NCI-H2081 treated with DMSO at 0.1 percent for 48 hours (cell line): ENCODE measurements around the gene TNFAIP8L3.
"Not testable (repeated sequence)": the region's sequence is repeated elsewhere in the genome, so short reads cannot be mapped to it uniquely, and the experiment has no call there.

Experiments used
- DNase-seq: peaks from one replicate; lab custom pipeline; 2025; lab: John Stamatoyannopoulos, UW

TNFAIP8L3 gene

DNA sequence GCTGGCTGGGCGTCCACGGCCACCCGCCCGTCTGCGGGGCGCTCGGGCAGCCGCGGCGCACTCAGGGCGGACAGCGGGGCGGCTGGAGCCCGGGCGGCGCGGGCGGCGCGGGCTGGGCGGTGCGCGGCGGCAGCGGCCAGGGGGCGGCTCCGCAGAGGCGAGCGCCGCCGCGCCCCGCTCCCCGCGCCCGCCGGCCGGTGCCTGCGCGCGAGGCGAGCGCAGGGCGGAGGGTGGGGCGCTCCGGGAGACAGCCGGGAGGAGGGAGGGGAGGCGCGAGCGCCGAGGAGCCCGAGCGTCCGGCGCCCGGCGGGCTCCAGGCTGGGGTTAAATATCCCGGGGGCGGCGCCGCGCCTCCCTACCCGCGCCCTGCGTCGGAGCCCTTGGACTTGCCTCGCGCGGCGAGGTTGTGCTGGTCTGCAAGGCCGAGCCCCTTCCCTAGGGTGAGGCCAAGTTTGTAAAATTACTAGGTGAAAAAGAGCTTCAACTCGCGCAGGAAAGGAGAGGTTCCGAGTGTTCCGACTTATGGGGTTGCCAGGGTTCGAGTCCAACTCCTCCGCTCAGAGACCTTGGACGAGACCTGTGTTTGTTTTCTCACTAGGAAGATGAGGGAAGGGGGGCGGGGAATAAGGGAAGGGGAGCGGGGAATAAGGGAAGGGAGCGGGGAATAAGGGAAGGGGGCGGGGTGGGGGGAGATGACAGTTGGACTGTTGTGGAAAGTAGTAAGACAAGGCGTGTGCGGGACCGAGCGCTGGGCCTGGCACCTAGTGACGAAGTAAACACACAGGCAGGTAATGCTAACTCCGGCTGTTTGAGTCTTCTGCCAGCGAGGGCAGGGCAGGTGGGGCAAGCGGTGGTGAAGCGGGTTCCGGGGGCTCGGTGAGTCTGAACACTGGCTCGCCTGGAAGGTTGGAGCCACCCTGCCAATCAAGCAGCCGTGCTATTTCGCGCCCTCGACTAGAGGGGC is at the start of gene TNFAIP8L3:
TNFAIP8L3 (minus strand) TSS at position 301 of the 964 bp plus-strand sequence. CDS start 311 bp downstream, outside the sequence.
- DNase-seq: no peak

DNA sequence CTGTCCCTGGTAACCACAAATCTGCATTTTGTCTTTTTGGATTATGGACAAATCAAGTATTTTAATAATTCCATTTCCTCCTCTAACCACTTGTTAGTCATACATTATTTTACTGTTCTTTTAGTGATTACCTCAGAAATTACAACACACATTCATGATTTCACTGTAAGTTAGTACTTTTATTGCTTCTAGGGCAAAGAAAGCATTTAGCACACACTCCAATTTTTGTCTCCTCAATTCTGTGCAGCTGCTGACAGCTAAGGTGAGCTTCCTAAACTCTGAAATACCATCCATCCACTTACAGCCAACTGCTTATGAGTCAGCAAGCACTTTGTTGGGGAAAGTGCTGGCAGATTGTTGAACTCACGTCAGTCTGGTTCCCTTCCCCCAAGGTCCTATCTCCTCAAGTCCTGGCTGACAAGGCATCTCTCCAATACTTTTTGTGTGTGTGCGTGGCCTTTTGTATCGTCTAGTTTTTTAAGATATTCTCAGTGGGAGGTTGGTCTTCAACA is 49.4 kb upstream of the TNFAIP8L3 start:
- DNase-seq: no peak

DNA sequence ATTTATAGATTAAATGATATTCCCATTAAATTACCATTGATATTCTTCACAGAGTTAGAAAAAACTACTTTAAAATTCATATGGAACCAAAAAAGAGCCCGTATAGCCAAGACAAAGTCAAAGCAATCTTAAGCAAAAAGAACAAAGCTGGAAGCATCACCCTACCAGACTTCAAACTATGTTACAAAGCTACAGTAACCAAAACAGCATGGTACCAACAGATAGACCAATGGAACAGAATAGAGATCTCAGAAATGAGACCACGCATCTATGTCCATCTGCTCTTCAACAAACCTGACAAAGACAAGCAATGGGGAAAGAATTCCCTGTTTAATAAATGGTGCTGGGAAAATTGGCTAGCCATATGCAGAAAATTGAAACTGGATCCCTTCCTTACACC is 45.6 kb upstream of the TNFAIP8L3 start:
- DNase-seq: not testable (repeated sequence)

DNA sequence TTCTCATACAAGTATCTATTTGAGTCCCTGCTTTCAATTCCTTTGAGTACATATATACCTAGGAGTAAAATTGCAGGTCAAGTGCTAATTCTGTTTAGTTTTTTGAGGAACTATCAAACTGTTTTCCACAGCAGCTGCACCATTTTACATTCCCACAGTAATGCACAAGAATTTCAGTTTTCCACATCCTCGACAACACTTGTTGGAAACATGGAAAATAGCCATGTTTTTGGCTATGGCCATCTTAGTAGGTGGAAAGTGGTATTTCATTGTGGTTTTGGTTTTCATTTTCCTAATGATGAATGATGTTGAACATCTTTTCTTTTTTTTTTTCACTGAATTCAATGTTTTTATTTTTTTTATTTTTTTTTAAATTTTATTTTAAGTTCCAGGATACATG is 44.4 kb upstream of the TNFAIP8L3 start:
- no peak for DNase-seq

DNA sequence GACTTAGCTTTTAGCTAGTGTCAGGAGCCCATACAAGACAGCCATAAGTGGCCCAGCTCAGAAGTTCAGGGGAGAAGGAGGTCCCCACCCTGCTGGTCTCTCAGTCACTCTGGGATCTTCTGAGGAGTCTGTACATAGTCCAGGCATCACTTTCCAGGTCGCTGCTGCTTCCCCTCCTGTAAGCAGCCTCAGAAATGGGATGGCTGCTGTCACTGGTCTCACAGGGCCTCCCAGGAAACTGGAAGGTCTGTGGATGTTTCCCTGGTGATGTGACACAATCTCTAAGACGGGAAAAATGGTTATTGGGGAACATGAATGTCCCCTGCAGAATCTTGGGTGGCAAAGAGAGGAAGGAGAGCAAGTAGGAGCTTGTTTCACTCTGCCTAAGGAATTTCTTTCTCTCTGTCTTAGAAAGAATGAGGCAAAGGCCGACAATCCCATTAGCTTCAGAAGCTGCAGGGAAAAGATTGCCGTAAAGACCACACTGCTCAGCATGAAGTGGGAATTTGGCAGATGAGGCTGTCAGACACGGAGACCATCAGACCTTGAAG is 43.2 kb upstream of the TNFAIP8L3 start:
- DNase-seq: no peak

DNA sequence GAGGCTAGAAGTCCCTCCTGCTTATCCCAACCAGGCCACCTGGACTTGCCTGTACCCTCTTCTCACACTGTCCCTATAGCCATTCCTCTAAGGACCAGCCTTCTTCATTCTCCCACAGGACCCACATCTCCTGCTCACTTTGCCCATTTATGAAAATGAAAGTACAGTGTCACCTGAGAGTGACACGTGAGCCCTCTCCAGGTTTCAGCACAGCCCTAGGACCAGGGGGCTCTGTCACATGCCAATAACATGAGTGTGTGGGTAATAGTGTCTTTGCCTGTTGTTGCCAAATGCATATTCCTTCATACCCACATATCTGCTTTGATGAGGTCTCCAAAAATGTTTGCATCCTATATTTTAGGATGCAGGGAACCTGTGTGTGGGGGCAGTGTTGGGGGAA is 42.3 kb upstream of the TNFAIP8L3 start:
- DNase-seq: no peak

DNA sequence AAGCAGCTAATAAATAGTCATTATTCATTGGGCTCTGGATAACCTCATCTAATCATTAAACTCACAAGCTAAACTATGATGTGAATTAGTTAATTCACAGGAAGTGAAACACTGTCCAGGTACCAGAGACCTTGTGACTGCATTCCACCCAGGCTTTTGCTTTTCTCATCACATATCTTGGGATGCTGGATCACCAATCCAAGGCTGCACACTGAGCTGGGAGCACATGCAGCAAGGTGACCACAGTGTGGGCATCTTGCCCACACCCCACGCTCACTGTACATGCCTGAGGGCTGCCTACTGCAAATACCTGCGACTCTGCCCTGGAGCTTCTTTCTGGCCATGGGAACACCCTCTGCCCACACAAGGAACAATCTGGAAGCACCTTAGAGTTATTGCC is 40.6 kb upstream of the TNFAIP8L3 start:
- DNase-seq: no peak

DNA sequence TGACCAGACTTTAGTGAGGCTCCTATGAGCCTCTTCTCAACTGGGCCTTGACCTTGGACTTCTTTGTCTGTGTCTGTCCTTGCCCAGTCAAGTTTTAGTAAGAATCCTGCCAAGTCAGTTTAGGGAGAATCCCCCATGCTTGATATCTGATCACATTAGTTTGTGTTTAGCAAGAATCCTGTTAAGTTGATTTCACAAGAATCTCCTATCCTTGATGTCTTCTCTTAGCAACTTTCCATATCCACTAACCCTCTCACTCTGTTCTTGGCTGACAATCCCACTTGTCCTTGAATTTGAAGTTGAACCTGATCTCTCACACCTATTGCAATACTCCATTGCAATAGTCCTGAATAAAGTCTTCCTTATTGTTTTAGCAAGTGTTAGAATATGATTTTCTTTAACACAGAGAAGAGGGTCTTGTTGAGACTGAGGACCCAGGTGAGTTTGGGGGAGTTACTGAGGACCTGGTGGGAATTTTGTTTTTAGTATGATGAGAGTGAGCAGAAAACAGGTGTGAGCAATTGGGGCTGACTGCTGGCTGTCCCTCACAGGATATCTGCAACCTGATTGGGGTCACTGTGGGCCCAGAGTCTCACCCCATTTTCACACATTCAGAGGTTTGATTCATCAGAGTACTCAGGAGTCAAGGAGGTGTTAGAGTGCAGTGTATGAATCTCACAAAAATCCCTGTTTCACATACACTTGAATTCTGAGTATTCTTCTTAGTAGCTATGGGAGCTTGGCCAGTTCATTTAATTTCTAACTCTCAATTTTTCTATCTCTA is 39.9 kb upstream of the TNFAIP8L3 start:
- DNase-seq: no peak

DNA sequence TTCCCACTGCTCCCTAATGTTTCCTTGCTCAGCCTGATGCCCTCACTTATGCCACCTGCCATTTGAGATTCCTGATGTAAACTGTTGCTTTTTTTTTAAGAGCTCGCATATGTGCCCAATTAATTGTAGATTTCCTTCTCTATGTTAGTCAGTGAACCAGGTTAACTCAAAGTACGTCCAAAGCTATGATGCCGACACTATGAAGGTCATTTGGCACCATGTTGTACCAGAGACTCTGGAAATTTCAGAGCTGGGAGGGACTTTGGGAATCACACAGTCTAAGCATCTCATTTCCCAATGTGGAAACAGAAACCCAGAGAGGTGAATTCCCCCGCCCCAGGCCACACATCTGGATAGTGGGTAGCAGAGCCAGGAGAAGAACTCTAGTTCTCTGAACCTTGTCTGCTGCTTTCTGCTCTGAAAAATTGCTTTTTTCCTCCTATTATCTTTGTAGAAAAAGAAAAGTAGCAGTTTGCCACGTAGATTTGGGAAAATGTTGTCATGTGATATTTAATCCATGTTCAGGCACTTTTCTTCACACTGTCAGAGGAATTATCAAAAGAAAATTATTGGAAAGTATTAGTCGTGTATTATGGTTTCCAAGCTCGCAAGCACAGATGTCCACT is 38.5 kb upstream of the TNFAIP8L3 start:
- no peak for DNase-seq

DNA sequence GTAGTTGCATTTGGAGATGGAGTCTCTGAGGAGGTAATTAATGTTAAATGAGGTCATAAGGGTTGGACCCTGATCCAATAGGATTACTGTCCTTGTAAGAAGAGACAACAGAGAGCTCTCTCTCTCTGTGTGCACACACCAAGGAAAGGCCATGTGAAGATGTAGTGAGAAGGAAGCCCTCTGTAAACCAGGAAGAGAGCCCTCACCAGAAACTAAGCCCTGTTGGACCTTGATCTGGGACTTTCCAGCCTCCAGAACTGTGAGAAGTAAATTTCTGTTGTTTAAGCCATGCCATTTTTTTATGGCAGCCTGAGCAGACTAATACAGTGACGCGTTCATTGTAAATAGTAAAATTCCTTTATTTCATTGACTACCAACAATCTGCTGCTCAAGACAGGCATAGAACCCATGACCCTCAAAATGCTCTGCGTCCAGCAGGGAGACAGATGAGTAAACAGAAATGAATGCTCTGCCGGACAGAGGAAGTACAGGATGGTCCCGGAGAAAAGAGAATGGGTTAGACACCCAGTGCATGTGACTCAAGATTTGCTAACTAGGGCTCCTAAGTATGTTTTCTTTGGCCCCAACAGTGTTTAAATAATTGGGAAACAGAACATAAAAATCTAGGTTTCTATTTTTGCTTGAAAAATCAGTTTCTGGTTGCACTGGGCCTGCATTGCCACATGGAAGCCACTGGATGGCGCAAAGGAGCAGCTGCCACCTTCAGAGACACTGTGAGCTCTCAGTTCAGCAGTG is 37.9 kb upstream of the TNFAIP8L3 start:
- no peak for DNase-seq

DNA sequence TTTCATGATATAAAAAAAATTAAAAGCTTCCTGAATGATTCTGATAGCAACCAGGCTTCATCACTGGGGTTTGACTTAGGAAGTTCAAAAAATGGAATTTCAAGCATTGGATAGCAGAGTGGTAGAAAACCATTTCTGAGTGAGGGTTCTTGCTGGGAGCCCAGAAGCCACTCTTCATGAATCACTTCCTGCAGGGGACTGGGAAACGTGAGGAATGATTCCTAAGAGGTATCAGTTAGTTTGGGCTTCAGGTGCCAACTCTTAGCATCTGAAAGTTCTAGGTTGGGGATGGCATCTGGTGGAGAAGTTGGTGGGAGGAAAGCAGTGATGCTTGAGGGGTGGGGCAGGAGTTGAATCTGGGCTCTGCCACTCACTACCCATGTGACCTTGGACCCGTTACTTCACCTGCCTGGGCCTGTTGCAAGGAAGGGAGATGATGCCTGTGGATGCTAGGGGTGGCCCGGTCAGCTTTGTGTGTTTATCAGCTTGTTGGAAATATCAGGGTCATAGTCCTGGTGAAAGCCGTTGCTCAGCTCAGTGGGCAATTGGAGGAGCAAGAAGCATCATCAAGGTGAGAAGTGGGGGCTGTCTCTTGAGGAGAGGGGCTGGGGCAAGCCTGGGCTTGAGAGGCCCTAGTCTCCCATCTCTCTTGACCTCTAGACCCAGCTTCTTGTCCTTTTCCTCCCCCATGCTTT is 37.0 kb upstream of the TNFAIP8L3 start:
- DNase-seq: no peak

DNA sequence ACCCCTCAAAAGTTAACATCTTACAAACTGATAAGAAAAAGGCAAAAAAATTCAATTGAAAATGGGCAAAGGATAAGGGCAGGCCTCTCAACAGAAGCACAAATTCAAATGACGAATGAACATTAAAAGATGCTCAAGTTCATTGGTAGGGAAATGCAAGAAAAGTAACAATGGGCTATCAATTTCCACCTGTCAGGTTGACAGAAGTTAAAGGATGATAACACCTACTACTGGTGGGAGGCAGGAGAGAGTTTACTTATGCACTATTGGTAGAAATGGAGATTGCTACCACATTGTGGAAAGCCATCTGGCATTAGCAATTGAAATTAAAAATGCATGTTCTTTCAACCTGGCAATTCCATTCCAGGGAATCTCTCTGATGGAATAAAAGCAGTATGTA is 35.6 kb upstream of the TNFAIP8L3 start:
- no peak for DNase-seq

DNA sequence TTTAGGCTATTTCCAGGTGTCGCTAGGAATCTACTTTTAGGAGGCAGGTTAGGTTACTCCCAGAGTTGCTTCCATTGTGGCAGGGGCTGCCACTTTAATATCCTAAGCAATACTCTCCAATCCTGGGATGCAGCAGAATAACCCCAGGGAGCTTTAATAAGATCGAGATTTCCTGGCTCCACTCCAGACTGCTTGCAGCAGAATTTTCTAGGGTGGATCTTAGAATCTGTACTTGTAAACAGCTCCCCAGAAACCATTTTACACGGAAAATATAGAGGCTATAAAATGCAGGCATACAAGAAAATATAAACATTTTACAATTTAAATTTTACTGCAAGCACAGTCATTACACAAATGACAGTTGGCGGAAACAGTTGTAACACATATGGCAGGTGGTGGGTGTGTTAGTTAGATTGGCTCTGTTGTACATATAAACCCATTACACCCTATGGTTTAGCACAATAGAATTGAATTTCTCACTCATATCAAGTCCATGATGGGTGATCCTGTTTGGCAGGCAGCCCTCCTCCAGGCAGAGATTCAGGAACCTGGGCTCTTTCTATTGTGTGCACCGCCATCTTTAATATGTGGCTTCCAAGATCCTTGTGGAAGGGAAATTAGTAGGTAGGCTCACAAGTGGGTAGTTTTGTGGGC is 35.0 kb upstream of the TNFAIP8L3 start:
- DNase-seq: peak; percentile 96

DNA sequence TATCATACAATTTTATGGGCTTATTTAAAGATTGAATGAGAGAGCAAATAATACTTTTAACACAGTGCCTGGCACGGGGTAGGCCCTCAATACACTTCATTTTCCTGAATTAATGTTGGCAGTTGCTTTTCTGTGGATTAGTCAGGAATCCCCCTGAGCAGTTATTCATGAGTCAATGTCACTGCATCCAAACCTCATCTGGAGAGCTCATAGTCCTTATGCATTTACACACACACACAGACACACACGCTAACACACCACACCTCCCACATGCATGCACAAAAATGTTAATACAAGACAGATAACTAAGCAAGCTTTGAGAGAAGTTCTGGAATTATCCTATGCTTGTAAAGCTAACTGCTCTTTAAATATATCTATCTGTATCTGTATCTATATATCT is 34.0 kb upstream of the TNFAIP8L3 start:
- DNase-seq: no peak

DNA sequence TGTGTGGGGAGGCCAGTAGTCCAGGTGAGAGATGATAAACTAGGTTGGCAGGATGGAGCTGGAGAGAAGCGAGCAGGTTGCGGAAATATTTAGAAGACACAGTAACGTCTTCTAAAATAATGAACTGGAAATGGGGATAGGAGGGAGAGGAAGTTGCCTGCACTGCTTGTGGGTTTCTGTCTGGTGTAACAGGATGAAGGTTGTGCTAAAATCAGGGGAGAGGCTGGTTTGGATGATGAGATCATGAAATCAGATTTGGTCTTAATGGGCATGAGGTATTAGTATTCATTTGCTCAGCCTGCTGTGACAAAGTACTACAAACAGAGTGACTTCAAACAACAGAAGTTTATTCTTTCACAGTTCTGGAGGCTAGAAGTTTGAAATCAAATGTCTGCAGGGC is 32.1 kb upstream of the TNFAIP8L3 start:
- DNase-seq: no peak

DNA sequence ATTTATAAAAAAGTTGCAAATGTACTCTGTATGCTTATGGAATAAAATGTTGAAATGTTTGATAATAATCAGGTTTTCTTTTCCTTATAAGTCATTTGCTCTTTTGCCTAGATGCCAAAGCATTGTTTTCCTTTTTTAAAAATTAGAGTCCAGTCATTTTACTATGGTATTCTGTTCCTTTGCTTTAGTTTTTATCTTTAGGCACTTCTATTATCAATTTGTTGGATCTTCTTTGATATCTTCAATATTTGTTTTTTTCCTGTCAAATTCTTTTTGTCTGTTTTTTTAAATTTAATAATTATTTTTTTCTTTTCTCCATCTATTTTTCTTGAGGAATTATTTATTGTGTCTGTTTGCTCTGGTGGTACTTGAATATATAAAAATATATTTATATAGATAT is 28.3 kb upstream of the TNFAIP8L3 start:
- DNase-seq: not testable (repeated sequence)

DNA sequence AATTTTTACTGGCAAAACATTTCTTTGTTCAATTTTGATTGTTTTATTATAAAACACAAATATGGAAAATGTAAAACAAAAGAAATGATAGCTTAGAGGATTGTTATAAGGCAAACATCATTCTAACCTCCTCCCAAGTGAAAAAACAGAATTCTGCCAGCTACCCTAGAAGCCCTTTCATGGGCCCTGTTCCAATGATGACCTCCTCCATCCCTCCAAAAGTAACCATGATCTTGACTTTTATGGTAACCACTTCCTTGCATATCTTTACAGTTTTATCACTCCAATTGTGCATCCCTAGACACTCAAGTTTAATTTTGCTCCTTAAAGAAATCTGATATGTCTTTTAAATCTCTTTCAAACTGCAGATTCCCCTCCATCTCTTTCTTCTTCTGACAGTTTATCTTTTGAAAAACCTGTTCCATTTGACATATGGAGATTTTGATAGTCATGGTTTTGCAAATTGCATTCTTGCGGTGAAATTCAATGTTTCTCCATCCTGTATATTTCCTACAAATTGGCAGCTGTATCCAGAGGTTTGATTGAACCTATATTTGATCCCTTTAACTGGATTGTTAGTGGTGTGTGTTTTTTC is 27.0 kb upstream of the TNFAIP8L3 start:
- no peak for DNase-seq

DNA sequence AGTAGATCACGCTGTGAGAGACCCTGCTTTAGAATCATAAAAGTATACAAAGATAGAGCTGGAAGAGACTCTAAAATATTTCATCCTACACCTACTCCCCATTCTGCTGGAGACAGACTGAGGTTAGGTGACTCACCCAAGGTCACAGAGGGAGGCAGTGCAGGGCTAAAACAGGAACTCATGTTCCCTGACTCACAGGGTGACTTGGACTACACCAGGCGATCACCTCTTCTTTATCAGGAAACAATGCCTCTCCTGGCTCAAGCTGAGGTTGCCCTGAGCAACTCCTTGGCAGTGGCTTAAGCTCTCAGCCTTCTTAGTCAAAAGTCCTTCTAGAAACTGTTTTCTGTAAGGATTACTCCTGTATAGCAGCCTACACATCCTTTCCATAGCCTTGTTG is 26.4 kb upstream of the TNFAIP8L3 start:
- no peak for DNase-seq

DNA sequence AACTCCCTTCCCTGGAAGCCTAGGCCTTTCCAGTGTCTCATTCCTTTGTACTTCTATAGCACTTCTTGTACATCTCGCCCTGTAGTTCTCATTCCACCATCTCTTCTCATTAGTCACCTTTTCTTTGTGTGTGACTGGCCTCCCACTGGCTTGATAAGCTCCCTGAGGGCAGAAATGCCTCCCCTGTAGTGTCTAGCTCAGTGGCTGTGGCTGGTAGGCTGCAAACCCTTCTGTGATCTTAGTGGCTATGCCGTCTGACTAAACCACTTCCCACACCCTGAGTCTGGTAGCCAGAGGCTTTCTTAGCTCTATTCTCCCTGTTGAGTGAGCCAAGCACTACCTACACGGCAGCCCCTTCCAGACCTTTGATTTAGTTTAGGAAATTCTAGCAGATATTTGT is 24.4 kb upstream of the TNFAIP8L3 start:
- DNase-seq: no peak

DNA sequence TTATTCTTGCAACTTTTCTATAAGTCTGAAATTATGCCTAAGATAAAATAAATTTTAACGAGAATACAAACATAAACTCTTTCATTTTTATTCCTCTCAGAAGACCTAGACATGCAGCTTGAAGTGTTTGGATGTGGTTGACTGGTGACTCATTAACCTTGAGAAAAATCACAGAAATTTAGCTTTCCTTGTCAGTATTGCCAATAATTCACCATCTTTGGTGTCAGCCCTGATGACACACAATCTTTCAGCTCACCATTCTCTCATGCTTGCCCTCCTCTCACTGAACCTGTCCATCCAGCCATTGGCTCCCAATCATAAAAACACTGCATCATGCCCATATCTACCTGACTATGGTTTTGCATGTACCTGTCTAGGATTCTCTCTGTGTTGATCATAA is 22.6 kb upstream of the TNFAIP8L3 start:
- no peak for DNase-seq
